OCI-LY1 (cell line): ENCODE data around the gene NAV2.

ENCODE experiments used
- CTCF ChIP-seq: fragments of 200-600 bp; sonication (generic), shearing (Covaris generic); IDR thresholded peaks from 2 replicates; pipeline ENCODE4 v1.5.1; 2017; ENCODE audit warnings: mild to moderate bottlenecking, antibody characterized with exemption, low read length, moderate library complexity, mixed read lengths
- EZH2 ChIP-seq: fragments of 200-600 bp; sonication (generic), shearing (Covaris generic); IDR thresholded peaks from 2 replicates; pipeline ENCODE4 v1.8.0; 2017; ENCODE audit warnings: borderline replicate concordance, mixed run types, mild to moderate bottlenecking, antibody characterized with exemption, low read length, moderate library complexity, mixed read lengths

GRCh38 chr11:19873730-19874129 lies 161.1 kb downstream of the NAV2 start:
- TF ChIP-seq CTCF, result no peak
- TF ChIP-seq EZH2, result no peak
